SK-N-SH (cell line): ENCODE data around the gene HDAC4. TPM values are rescaled to one million over a fixed set of nuclear protein-coding genes. Genes with fewer than 3 reads are reported as not detected.

Experiments
- CTCF ChIA-PET: fragments of 300-600, 350-600 bp; formaldehyde crosslinking; extraction: SDS; loops from one replicate; lab custom pipeline; 2021; lab: Yijun Ruan, JAX
- POLR2A ChIA-PET: fragments of 350-600 bp; sonication (Branson Sonifier 250); formaldehyde crosslinking; extraction: SDS; loops from one replicate; lab custom pipeline; 2020; ENCODE audit warnings: antibody characterized with exemption, inconsistent platforms; lab: Yijun Ruan, JAX
- DNase-seq: peaks from one replicate; pipeline ENCODE4 v3.0.0; 2012
- H2AFZ ChIP-seq: fragments of 200-600 bp; sonication (generic); 2 replicates; pipeline ENCODE4 v1.8.1; 2016; ENCODE audit warnings: antibody characterized with exemption, mild to moderate bottlenecking, low read depth
- H3F3A ChIP-seq: fragments of 200-600 bp; sonication (generic); replicated peaks from 2 replicates; pipeline ENCODE3; 2016; ENCODE audit warnings: antibody characterized with exemption, mild to moderate bottlenecking; ENCODE audit not compliant: insufficient read depth
- H3K27ac ChIP-seq, 2 experiments: fragments of 200-500 bp in 1 of 2; fragments of 200-600 bp in 1 of 2; sonication (Bioruptor generic) in 1 of 2; sonication (generic), shearing (Covaris generic) in 1 of 2; 2 replicates each; pipeline versions ENCODE4 v1.5.1 to v1.6.1; 2014 to 2016; ENCODE audit warnings: low read depth in 2 of 2, inconsistent platforms in 1 of 2, low read length in 1 of 2, mild to moderate bottlenecking in 1 of 2, mixed read lengths in 1 of 2
- H3K27me3 ChIP-seq: fragments of 200-600 bp; sonication (generic), shearing (Covaris generic); 2 replicates; pipeline ENCODE4 v1.6.1; 2016; ENCODE audit warnings: mixed run types; ENCODE audit not compliant: insufficient read depth
- H3K36me3 ChIP-seq, 2 experiments: fragments of 200-500 bp in 1 of 2; fragments of 200-600 bp in 1 of 2; sonication (Bioruptor generic) in 1 of 2; sonication (generic) in 1 of 2; replicated peaks in 1 of 2; 2 replicates each; pipeline versions ENCODE3 to v1.5.1; 2014 to 2016; ENCODE audit warnings: low read length in 1 of 2, mild to moderate bottlenecking in 1 of 2; ENCODE audit not compliant: insufficient read depth in 2 of 2, control insufficient read depth in 1 of 2
- H3K4me1 ChIP-seq, 2 experiments: fragments of 200-500 bp in 1 of 2; fragments of 200-600 bp in 1 of 2; sonication (Bioruptor generic) in 1 of 2; sonication (generic), shearing (Covaris generic) in 1 of 2; 2 replicates each; pipeline versions ENCODE4 v1.5.1 to v1.6.1; 2014 to 2016; ENCODE audit warnings: low read depth in 1 of 2, low read length in 1 of 2, mixed run types in 1 of 2; ENCODE audit not compliant: insufficient read depth in 2 of 2, control insufficient read depth in 1 of 2
- H3K4me2 ChIP-seq: fragments of 200-600 bp; sonication (generic), shearing (Covaris generic); 2 replicates; pipeline ENCODE4 v1.6.1; 2017; ENCODE audit warnings: mixed run types
- H3K4me3 ChIP-seq, 2 experiments: fragments of 200-500 bp in 1 of 2; fragments of 200-600 bp in 1 of 2; sonication (Bioruptor generic) in 1 of 2; sonication (generic), shearing (Covaris generic) in 1 of 2; 2 replicates each; pipeline versions ENCODE4 v1.5.1 to v1.8.1; 2014 to 2016; ENCODE audit warnings: low read depth in 2 of 2, inconsistent platforms in 1 of 2, low read length in 1 of 2, mild to moderate bottlenecking in 1 of 2, mixed read lengths in 1 of 2, moderate library complexity in 1 of 2
- H3K79me2 ChIP-seq: fragments of 200-600 bp; sonication (generic); 2 replicates; pipeline ENCODE4 v1.8.1; 2017; ENCODE audit warnings: mild to moderate bottlenecking; ENCODE audit not compliant: insufficient read depth
- H3K9ac ChIP-seq: fragments of 200-600 bp; sonication (generic); 2 replicates; pipeline ENCODE4 v1.6.1; 2017; ENCODE audit warnings: mixed run types
- H3K9me2 ChIP-seq: fragments of 200-600 bp; sonication (generic); 2 replicates; pipeline ENCODE4 v1.6.1; 2017; ENCODE audit warnings: mixed run types
- H3K9me3 ChIP-seq: fragments of 200-600 bp; sonication (generic); 2 replicates; pipeline ENCODE4 v1.6.1; 2017; ENCODE audit warnings: mixed run types, mild to moderate bottlenecking, moderate library complexity
- H4K20me1 ChIP-seq: fragments of 200-600 bp; sonication (generic); 2 replicates; pipeline ENCODE4 v1.6.1; 2017; ENCODE audit warnings: mild to moderate bottlenecking, mixed run types; ENCODE audit not compliant: insufficient read depth
- CHD2 ChIP-seq: fragments of 150-350 bp; IDR thresholded peaks from 2 replicates; pipeline ENCODE4 v1.6.1; 2018; ENCODE audit warnings: low read length; ENCODE audit not compliant: partially characterized antibody
- CTCF ChIP-seq: fragments of 200-600 bp; sonication (generic); IDR thresholded peaks from 2 replicates; pipeline ENCODE4 v1.6.1; 2017; ENCODE audit warnings: antibody characterized with exemption, mild to moderate bottlenecking, moderate library complexity
- FOXJ3 ChIP-seq: sonication (generic); formaldehyde crosslinking; IDR thresholded peaks from 2 replicates; pipeline ENCODE4 v1.5.1; 2020; ENCODE audit warnings: mild to moderate bottlenecking, missing genetic modification reagents
- POLR2AphosphoS5 ChIP-seq: IDR thresholded peaks from 2 replicates; pipeline ENCODE4 v1.6.1; 2012; ENCODE audit warnings: low read depth, low read length
- RAD21 ChIP-seq: IDR thresholded peaks from 2 replicates; pipeline ENCODE4 v1.6.1; 2012; ENCODE audit warnings: mild to moderate bottlenecking, low read length
- SIN3A ChIP-seq: IDR thresholded peaks from 2 replicates; pipeline ENCODE4 v1.6.1; 2012; ENCODE audit warnings: low read depth, mild to moderate bottlenecking, low read length, moderate library complexity, borderline replicate concordance
- TAF1 ChIP-seq: IDR thresholded peaks from 2 replicates; pipeline ENCODE4 v1.6.1; 2012; ENCODE audit warnings: low read depth, mild to moderate bottlenecking, low read length, moderate library complexity, borderline replicate concordance
- TCF12 ChIP-seq: IDR thresholded peaks from 2 replicates; pipeline ENCODE4 v1.4.0; 2012
- USF1 ChIP-seq: IDR thresholded peaks from 2 replicates; pipeline ENCODE4 v1.4.0; 2012; ENCODE audit warnings: low read depth, borderline replicate concordance
- ZBTB33 ChIP-seq: IDR thresholded peaks from 2 replicates; pipeline ENCODE4 v1.4.0; 2012; ENCODE audit warnings: low read depth, borderline replicate concordance
- WGBS: methylation state at CpG from one replicate; pipeline ENCODE4 v1.1.6; 2017; ENCODE audit warnings: low lambda C conversion rate; 5-methylcytosine and 5-hydroxymethylcytosine counted together
- polyA plus RNA-seq, 3 experiments: library from polyadenylated mRNA; depleted of rRNA; stranded (reverse); fragments of >200 nt; gene quantifications; 2 replicates each; pipeline ENCODE4 v1.2.3, GENCODE V29; 2012

The HDAC4 gene
- polyA plus RNA-seq, 1 of the 3 experiments (the other 2 are of a cell fraction) = 5.5 TPM

- Histone ChIP-seq H3K4me1 (peaks cover 0 to 7% of the 10 kb centered on the region in 2 experiments; a peak in 1 of 4 replicates), H3K9me2 (no peaks in the 10 kb centered on the region), H3K4me2 (no peak overlapping the region), H3F3A (no peaks in the 10 kb centered on the region), H3K4me3 (no peak overlapping the region), H3K27ac (no peak overlapping the region), H3K79me2 (no peaks in the 10 kb centered on the region), H3K9me3 (no peaks in the 10 kb centered on the region), H3K36me3 (no peaks in the 10 kb centered on the region), H3K27me3 (no peaks in the 10 kb centered on the region), H3K9ac (no peak overlapping the region), H4K20me1 (no peaks in the 10 kb centered on the region), H2AFZ (no peak overlapping the region)
- TF ChIP-seq CHD2 (no peak), CTCF (no peak), POLR2AphosphoS5 (no peak), TCF12 (no peak), SIN3A (no peak), ZBTB33 (no peak)
- WGBS = 90% methylated on average over 9 of the region's 23 CpGs
- ChIA-PET CTCF (interaction anchor here (0.7 to 1.1 kb wide), 2 partner anchors 26 to 27 kb away, joined by 3 read pairs; no protein-coding TSS in a partner anchor), POLR2A (interaction anchor here (0.6 kb wide), 1 partner anchor 43 kb away, joined by 3 read pairs; no protein-coding TSS in a partner anchor)
- DNase-seq = no peak
These were observed 206.0 kb downstream of the HDAC4 start for GRCh38 chr2:239194731-239195317.

- ChIA-PET POLR2A (interaction anchor here (0.6 kb wide), 1 partner anchor 43 kb away, joined by 3 read pairs; no protein-coding TSS in a partner anchor), CTCF (interaction anchor here (0.7 to 1.2 kb wide), 3 partner anchors 9 to 27 kb away, joined by 3 read pairs; no protein-coding TSS in a partner anchor)
- no peak overlapping the region for H3K4me2 ChIP-seq
- no peak overlapping the region for H3K4me3 ChIP-seq
- H3K9me3 ChIP-seq = no peaks in the 10 kb centered on the region
- peaks cover 3 to 4% of the 10 kb centered on the region in 2 experiments for H3K36me3 ChIP-seq
- H3K9me2 ChIP-seq = no peaks in the 10 kb centered on the region
- H3K27ac ChIP-seq = no peak overlapping the region
- H3K4me1 ChIP-seq = peaks cover 0 to 7% of the 10 kb centered on the region in 2 experiments; a peak in 1 of 4 replicates
- H3F3A ChIP-seq = no peaks in the 10 kb centered on the region
- no peak overlapping the region for H2AFZ ChIP-seq
- DNase-seq = no peak
- 89% methylated on average over 17 of the region's 17 CpGs for WGBS
- H4K20me1 ChIP-seq = no peaks in the 10 kb centered on the region
- no peak overlapping the region for H3K9ac ChIP-seq
- no peaks in the 10 kb centered on the region for H3K79me2 ChIP-seq
- H3K27me3 ChIP-seq = no peaks in the 10 kb centered on the region
- TF ChIP-seq USF1 (no peak), RAD21 (0 out of 2 replicates have a peak, but pooled peaks have one; percentile 22), TAF1 (no peak), FOXJ3 (CRISPR knock-in tag) (no peak)
These were observed 206.7 kb downstream of the HDAC4 start for GRCh38 chr2:239193925-239194677.
